IgD-negative memory B cell (primary cell): Measurements from ENCODE around the gene ACOT6. TPM values are rescaled to one million over a fixed set of nuclear protein-coding genes. Genes with fewer than 3 reads are reported as not detected.
A peak's percentile ranks its signal among the peaks of the same experiment; 100 is the strongest.
"Not testable (repeated sequence)": the region's sequence is repeated elsewhere in the genome, so short reads cannot be mapped to it uniquely, and the experiment has no call there.

Experiments used
- H3K27ac Mint-ChIP-seq, 3 donors: one replicate each; pipeline ENCODE4 v1.8.0; 2020 to 2022; ENCODE audit warnings: mild to moderate bottlenecking in 3 of 3, mixed read lengths in 3 of 3, moderate library complexity in 1 of 3
- H3K27me3 Mint-ChIP-seq: one replicate; pipeline ENCODE4 v1.8.0; 2021; ENCODE audit warnings: mixed read lengths
- H3K36me3 Mint-ChIP-seq: one replicate; pipeline ENCODE4 v1.8.0; 2020; ENCODE audit warnings: mild to moderate bottlenecking, mixed read lengths
- H3K4me1 Mint-ChIP-seq, 3 donors: one replicate each; pipeline ENCODE4 v1.8.0; 2020 to 2022; ENCODE audit warnings: mixed read lengths in 3 of 3, mild to moderate bottlenecking in 1 of 3
- H3K4me3 Mint-ChIP-seq, 4 donors: one replicate each; pipeline ENCODE4 v1.8.0; 2020 to 2022; ENCODE audit warnings: mild to moderate bottlenecking in 4 of 4, mixed read lengths in 4 of 4, moderate library complexity in 3 of 4
- H3K9me3 Mint-ChIP-seq, 3 donors: one replicate each; pipeline ENCODE4 v1.8.0; 2020 to 2021; ENCODE audit warnings: mixed read lengths in 3 of 3, mild to moderate bottlenecking in 1 of 3
- polyA plus RNA-seq: library from polyadenylated mRNA; unstranded; fragments of 300-500 nt; fragmentation: Illumina TruSeq; gene quantifications from one replicate; pipeline ENCODE4 v1.2.3, GENCODE V29; 2021

The ACOT6 gene
- polyA plus RNA-seq, 1 donor from 2014 or later: not detected

- not testable (repeated sequence) for H3K36me3 Mint-ChIP-seq, H3K4me1 Mint-ChIP-seq, H3K4me3 Mint-ChIP-seq, H3K27me3 Mint-ChIP-seq, H3K9me3 Mint-ChIP-seq
- H3K27ac Mint-ChIP-seq: peak overlapping the region in 1 of 3 donors; percentile 83
Observed at GRCh38 chr14:73582102-73582979, 30.0 kb upstream of the ACOT6 start.

GRCh38 chr14:73588695-73589094 lies 23.6 kb upstream of the ACOT6 start:
- Mint-ChIP-seq H3K9me3 (no peaks in the 10 kb centered on the region), H3K27me3 (no peaks in the 10 kb centered on the region), H3K36me3 (no peaks in the 10 kb centered on the region), H3K4me3 (peak overlapping the region in 1 of 4 donors; percentile 17), H3K27ac (no peak overlapping the region), H3K4me1 (peaks cover 0 to 6% (median 4%) of the 10 kb centered on the region in 3 donors)

- no peak overlapping the region for H3K27ac Mint-ChIP-seq
- peaks cover 0 to 6% (median 4%) of the 10 kb centered on the region in 3 donors for H3K4me1 Mint-ChIP-seq
- H3K9me3 Mint-ChIP-seq: no peaks in the 10 kb centered on the region
- peak overlapping the region in 3 of 4 donors; percentile 13 to 30 (median 17) for H3K4me3 Mint-ChIP-seq
- no peaks in the 10 kb centered on the region for H3K27me3 Mint-ChIP-seq
- H3K36me3 Mint-ChIP-seq: no peaks in the 10 kb centered on the region
Observed at GRCh38 chr14:73589116-73589515, 23.2 kb upstream of the ACOT6 start.

GRCh38 chr14:73590673-73591004 lies 21.7 kb upstream of the ACOT6 start:
- H3K4me1 Mint-ChIP-seq, H3K36me3 Mint-ChIP-seq, H3K9me3 Mint-ChIP-seq, H3K27ac Mint-ChIP-seq, H3K27me3 Mint-ChIP-seq: not testable (repeated sequence)
- H3K4me3 Mint-ChIP-seq: peak overlapping the region in 1 of 4 donors; percentile 91

- no peaks in the 10 kb centered on the region for H3K9me3 Mint-ChIP-seq
- no peaks in the 10 kb centered on the region for H3K27me3 Mint-ChIP-seq
- H3K4me3 Mint-ChIP-seq: peak within 1 kb of the TSS; percentile 61 to 91 (median 85)
- H3K27ac Mint-ChIP-seq: peak within 1 kb of the TSS in 1 of 3 donors; percentile 30
- H3K4me1 Mint-ChIP-seq: peaks cover 0 to 6% (median 4%) of the 10 kb centered on the region in 3 donors
- peaks cover 2% of the 10 kb centered on the region for H3K36me3 Mint-ChIP-seq
Observed at GRCh38 chr14:73591690-73592449, 20.4 kb upstream of the ACOT6 start, which contains the start of gene ACOT4. ACOT4 (plus strand) TSS chr14:73591873; CDS start chr14:73591960, 87 bp downstream.

GRCh38 chr14:73594491-73594890 lies 17.8 kb upstream of the ACOT6 start:
- Mint-ChIP-seq H3K27me3 (no peaks in the 10 kb centered on the region), H3K27ac (no peak overlapping the region)

GRCh38 chr14:73599499-73599898 lies 12.8 kb upstream of the ACOT6 start:
- Mint-ChIP-seq H3K9me3 (no peaks in the 10 kb centered on the region), H3K4me3 (no peak overlapping the region), H3K4me1 (no peaks in the 10 kb centered on the region), H3K27ac (no peak overlapping the region), H3K36me3 (peaks cover 7% of the 10 kb centered on the region), H3K27me3 (no peaks in the 10 kb centered on the region)

More at GRCh38 chr14:73594491-73594890, 17.8 kb upstream of the ACOT6 start:
- Mint-ChIP-seq H3K4me1 (peaks cover 0 to 6% (median 4%) of the 10 kb centered on the region in 3 donors), H3K4me3 (peak overlapping the region in 1 of 4 donors; percentile 74), H3K9me3 (no peaks in the 10 kb centered on the region), H3K36me3 (peaks cover 7% of the 10 kb centered on the region)

GRCh38 chr14:73602994-73603393 lies 9.3 kb upstream of the ACOT6 start:
- Mint-ChIP-seq H3K27ac (no peak overlapping the region), H3K9me3 (no peaks in the 10 kb centered on the region), H3K36me3 (peaks cover 5% of the 10 kb centered on the region), H3K27me3 (no peaks in the 10 kb centered on the region), H3K4me3 (no peak overlapping the region), H3K4me1 (peaks cover 0 to 1% (median 0%) of the 10 kb centered on the region in 3 donors)

- H3K4me3 Mint-ChIP-seq: no peak overlapping the region
- H3K36me3 Mint-ChIP-seq: no peaks in the 10 kb centered on the region
- H3K9me3 Mint-ChIP-seq: no peaks in the 10 kb centered on the region
- H3K27me3 Mint-ChIP-seq: no peaks in the 10 kb centered on the region
- no peak overlapping the region for H3K27ac Mint-ChIP-seq
- H3K4me1 Mint-ChIP-seq: peaks cover 0 to 1% (median 0%) of the 10 kb centered on the region in 3 donors
Observed at GRCh38 chr14:73606271-73606670, 6.0 kb upstream of the ACOT6 start.

GRCh38 chr14:73607241-73607640 lies 5.1 kb upstream of the ACOT6 start:
- Mint-ChIP-seq H3K36me3 (no peaks in the 10 kb centered on the region), H3K27ac (no peak overlapping the region), H3K9me3 (no peaks in the 10 kb centered on the region), H3K27me3 (no peaks in the 10 kb centered on the region), H3K4me3 (no peak overlapping the region), H3K4me1 (peaks cover 0 to 1% (median 0%) of the 10 kb centered on the region in 3 donors)

- Mint-ChIP-seq H3K4me3 (peak overlapping the region in 1 of 4 donors; percentile 57), H3K27ac (no peak overlapping the region), H3K27me3 (no peaks in the 10 kb centered on the region), H3K9me3 (no peaks in the 10 kb centered on the region), H3K4me1 (peaks cover 0 to 4% (median 0%) of the 10 kb centered on the region in 3 donors), H3K36me3 (no peaks in the 10 kb centered on the region)
Observed at GRCh38 chr14:73610687-73611086, 1.6 kb upstream of the ACOT6 start.

GRCh38 chr14:73613046-73613383 lies 698 bp downstream of the ACOT6 start:
- Mint-ChIP-seq H3K27ac (peak overlapping the region in 1 of 3 donors; percentile 71), H3K36me3 (no peaks in the 10 kb centered on the region), H3K4me3 (peak overlapping the region; percentile 82 to 93 (median 90)), H3K4me1 (peaks cover 0 to 2% (median 0%) of the 10 kb centered on the region in 3 donors), H3K27me3 (no peaks in the 10 kb centered on the region), H3K9me3 (no peaks in the 10 kb centered on the region)

GRCh38 chr14:73613419-73613963 lies 1.2 kb downstream of the ACOT6 start:
- H3K36me3 Mint-ChIP-seq: no peaks in the 10 kb centered on the region
- no peak overlapping the region for H3K27ac Mint-ChIP-seq
- no peaks in the 10 kb centered on the region for H3K27me3 Mint-ChIP-seq
- no peaks in the 10 kb centered on the region for H3K9me3 Mint-ChIP-seq
- H3K4me3 Mint-ChIP-seq: peak overlapping the region; percentile 82 to 93 (median 90)
- peaks cover 0 to 2% (median 0%) of the 10 kb centered on the region in 3 donors for H3K4me1 Mint-ChIP-seq

GRCh38 chr14:73616831-73617230 lies 4.5 kb downstream of the ACOT6 start:
- H3K4me1 Mint-ChIP-seq: peaks cover 0 to 2% (median 0%) of the 10 kb centered on the region in 3 donors
- no peaks in the 10 kb centered on the region for H3K36me3 Mint-ChIP-seq
- H3K27me3 Mint-ChIP-seq: no peaks in the 10 kb centered on the region
- H3K27ac Mint-ChIP-seq: no peak overlapping the region
- no peaks in the 10 kb centered on the region for H3K9me3 Mint-ChIP-seq
- H3K4me3 Mint-ChIP-seq: peak overlapping the region in 1 of 4 donors; percentile 52

GRCh38 chr14:73619524-73619923 lies 7.2 kb downstream of the ACOT6 start:
- H3K27me3 Mint-ChIP-seq: no peaks in the 10 kb centered on the region
- H3K4me1 Mint-ChIP-seq: no peaks in the 10 kb centered on the region
- no peaks in the 10 kb centered on the region for H3K36me3 Mint-ChIP-seq
- no peak overlapping the region for H3K27ac Mint-ChIP-seq
- no peaks in the 10 kb centered on the region for H3K9me3 Mint-ChIP-seq
- no peak overlapping the region for H3K4me3 Mint-ChIP-seq
